ENCODE results near the gene ERCC2. TPM values are rescaled to one million over a fixed set of nuclear protein-coding genes. Genes with fewer than 3 reads are reported as not detected.

Gene ERCC2
- total and polyA plus RNA-seq, 4 donors = 3.3 to 8.7 (median 8.2) TPM

DNA sequence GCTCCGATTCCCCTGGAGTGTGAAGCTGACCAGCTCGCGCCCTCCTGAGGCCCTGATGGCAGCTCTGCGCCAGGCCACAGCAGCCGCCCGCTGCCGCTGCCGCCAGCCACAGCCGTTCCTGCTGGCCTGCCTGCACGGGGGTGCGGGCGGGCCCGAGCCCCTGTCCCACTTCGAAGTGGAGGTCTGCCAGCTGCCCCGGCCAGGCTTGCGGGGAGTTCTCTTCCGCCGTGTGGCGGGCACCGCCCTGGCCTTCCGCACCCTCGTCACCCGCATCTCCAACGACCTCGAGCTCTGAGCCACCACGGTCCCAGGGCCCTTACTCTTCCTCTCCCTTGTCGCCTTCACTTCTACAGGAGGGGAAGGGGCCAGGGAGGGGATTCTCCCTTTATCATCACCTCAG lies 68.0 kb downstream of the ERCC2 start (continued):
- TF ChIP-seq FOXA2 (IDR thresholded peaks at IDR 0.05) = no peak
- no peak for TF ChIP-seq YY1 (IDR thresholded peaks at IDR 0.05)

Other genes starting within 250 kb of the ERCC2 start
- gene NKPD1, start 209.6 kb downstream of the ERCC2 start, total RNA-seq = not detected
- gene NKPD1, start 209.6 kb downstream of the ERCC2 start, polyA plus RNA-seq = not detected
- 10 to 100 TPM; 14.8 to 15.5 TPM for gene TRAPPC6A, start 192.3 kb downstream of the ERCC2 start, total RNA-seq
- gene TRAPPC6A, start 192.3 kb downstream of the ERCC2 start, polyA plus RNA-seq = 10 to 100 TPM; 41.7 to 52.2 TPM
- 1 to 10 TPM; 2.7 to 4.6 TPM for gene BLOC1S3, start 191.8 kb downstream of the ERCC2 start, total RNA-seq
- gene BLOC1S3, start 191.8 kb downstream of the ERCC2 start, polyA plus RNA-seq = 1 to 10 TPM; 4.1 to 4.3 TPM
- gene EXOC3L2, start 125.2 kb downstream of the ERCC2 start, total RNA-seq = 1 to 10 TPM; 4.0 to 7.3 TPM
- 1 to 10 TPM; 1.3 to 4.2 TPM for gene EXOC3L2, start 125.2 kb downstream of the ERCC2 start, polyA plus RNA-seq
- gene MARK4, start 119.3 kb downstream of the ERCC2 start, total RNA-seq = 1 to 10 TPM; 3.5 to 8.6 TPM
- gene MARK4, start 119.3 kb downstream of the ERCC2 start, polyA plus RNA-seq = 10 to 100 TPM in 1 of 2 donors, 1 to 10 TPM in 1; 3.5 to 11.1 TPM
- gene CKM, start 47.7 kb downstream of the ERCC2 start, total RNA-seq = under 1 TPM; 0.17 to 0.37 TPM
- under 1 TPM in 1 of 2 donors, not detected in 1; 0.05 TPM for gene CKM, start 47.7 kb downstream of the ERCC2 start, polyA plus RNA-seq
- gene KLC3, start 29.8 kb downstream of the ERCC2 start, total RNA-seq = 1 to 10 TPM in 1 of 2 donors, under 1 TPM in 1; 0.08 to 1.3 TPM
- gene KLC3, start 29.8 kb downstream of the ERCC2 start, polyA plus RNA-seq = under 1 TPM in 1 of 2 donors, not detected in 1; 0.08 TPM
- gene PPP1R13L, start 34.5 kb upstream of the ERCC2 start, total RNA-seq = 1 to 10 TPM in 1 of 2 donors, under 1 TPM in 1; 0.51 to 6.5 TPM
- gene PPP1R13L, start 34.5 kb upstream of the ERCC2 start, polyA plus RNA-seq = 1 to 10 TPM; 3.3 to 7.7 TPM
- gene POLR1G, start 36.1 kb upstream of the ERCC2 start, total RNA-seq = 1 to 10 TPM; 1.9 TPM
- gene POLR1G, start 36.1 kb upstream of the ERCC2 start, polyA plus RNA-seq = 1 to 10 TPM; 1.1 to 2.4 TPM
- gene ERCC1, start 53.3 kb upstream of the ERCC2 start, total RNA-seq = 10 to 100 TPM; 19.3 to 24.7 TPM
- gene ERCC1, start 53.3 kb upstream of the ERCC2 start, polyA plus RNA-seq = 10 to 100 TPM; 19.2 to 28.7 TPM
- gene FOSB, start 97.4 kb upstream of the ERCC2 start, total RNA-seq = 1 to 10 TPM in 1 of 2 donors, under 1 TPM in 1; 0.28 to 1.3 TPM
- under 1 TPM; 0.18 to 0.51 TPM for gene FOSB, start 97.4 kb upstream of the ERCC2 start, polyA plus RNA-seq
- gene RTN2, start 126.5 kb upstream of the ERCC2 start, total RNA-seq = 1 to 10 TPM; 1.0 to 1.6 TPM
- gene RTN2, start 126.5 kb upstream of the ERCC2 start, polyA plus RNA-seq = 1 to 10 TPM; 1.3 to 3.5 TPM
- gene PPM1N, start 127.9 kb upstream of the ERCC2 start, total RNA-seq = 1 to 10 TPM in 1 of 2 donors, under 1 TPM in 1; 0.17 to 1.5 TPM
- gene PPM1N, start 127.9 kb upstream of the ERCC2 start, polyA plus RNA-seq = under 1 TPM; 0.45 to 0.49 TPM
- 10 to 100 TPM; 20.2 to 29.1 TPM for gene VASP, start 136.9 kb upstream of the ERCC2 start, total RNA-seq
- 10 to 100 TPM in 1 of 2 donors, 1 to 10 TPM in 1; 7.3 to 25.3 TPM for gene VASP, start 136.9 kb upstream of the ERCC2 start, polyA plus RNA-seq
- 1 to 10 TPM; 3.8 to 6.7 TPM for gene OPA3, start 214.2 kb upstream of the ERCC2 start, total RNA-seq
- 1 to 10 TPM; 5.8 to 9.4 TPM for gene OPA3, start 214.2 kb upstream of the ERCC2 start, polyA plus RNA-seq
- gene GPR4, start 231.6 kb upstream of the ERCC2 start, total RNA-seq = under 1 TPM; 0.37 to 0.84 TPM
- gene GPR4, start 231.6 kb upstream of the ERCC2 start, polyA plus RNA-seq = 1 to 10 TPM; 1.1 to 1.9 TPM

Data from liver (tissue), 5 donors.